HepG2 (cell line): Measurements from ENCODE around the gene EXPH5. TPM values are rescaled to one million over a fixed set of nuclear protein-coding genes. Genes with fewer than 3 reads are reported as not detected.

ENCODE experiments used
- ATAC-seq: fragments of 200-7000 bp; cut with Tn5 transposase; 3 replicates; pipeline ENCODE4 v1.9.1; 2020; ENCODE audit warnings: mild to moderate bottlenecking, moderate library complexity
- BruUV-seq: library from RNA; stranded (reverse); fragments of 400-500 nt; replicated peaks from 2 replicates; lab custom pipeline; 2021; lab: Mats Ljungman, UMichigan
- CTCF ChIA-PET: fragments of 300-600 bp; formaldehyde crosslinking; extraction: SDS; loops from one replicate; lab custom pipeline; 2021; ENCODE audit warnings: low total read pairs, inconsistent platforms, low intra/inter-chr PET ratio; lab: Yijun Ruan, JAX
- POLR2A ChIA-PET: fragments of 350-600 bp; sonication (Branson Sonifier 250); formaldehyde crosslinking; loops from one replicate; lab custom pipeline; 2020; ENCODE audit warnings: antibody characterized with exemption, inconsistent platforms; lab: Yijun Ruan, JAX
- DNase-seq: peaks from one replicate; pipeline ENCODE4 v3.0.0-alpha.2; 2015; ENCODE audit warnings: low spot score
- FAIRE-seq: peaks from 3 replicates; lab custom pipeline; 2011; peaks lifted over from hg19 to GRCh38; lab: Jason Lieb, UNC
- H2AFZ ChIP-seq: one replicate; pipeline ENCODE4 v1.6.1; 2011; ENCODE audit warnings: low read length, inconsistent platforms
- H3K27ac ChIP-seq: fragments of 300-600 bp; 3 replicates; pipeline ENCODE4 v1.8.0; 2011; ENCODE audit warnings: mixed run types, mild to moderate bottlenecking, mixed read lengths, low read length, inconsistent platforms; ENCODE audit not compliant: insufficient read depth; ENCODE audit errors: extremely low read length
- H3K27me3 ChIP-seq, 2 experiments: fragments of 200-600 bp in 1 of 2; 2 replicates in 1 of 2; 3 replicates in 1 of 2; pipeline versions ENCODE4 v1.6.0 to v1.8.0; 2011; ENCODE audit warnings: low read length in 2 of 2, mild to moderate bottlenecking in 2 of 2, moderate library complexity in 2 of 2, inconsistent platforms in 1 of 2; ENCODE audit not compliant: insufficient read depth in 2 of 2, control insufficient read depth in 1 of 2
- H3K36me3 ChIP-seq, 2 experiments: fragments of 200-600 bp in 1 of 2; replicated peaks in 1 of 2; 2 replicates in 1 of 2; 3 replicates in 1 of 2; pipeline versions ENCODE4 v1.5.1 to v1.8.0; 2011; ENCODE audit warnings: low read length in 2 of 2, inconsistent platforms in 1 of 2; ENCODE audit not compliant: insufficient read depth in 2 of 2, control insufficient read depth in 1 of 2
- H3K4me1 ChIP-seq: 2 replicates; pipeline ENCODE4 v1.5.1; 2012; ENCODE audit warnings: low read length, inconsistent platforms; ENCODE audit not compliant: insufficient read depth
- H3K4me2 ChIP-seq: 2 replicates; pipeline ENCODE4 v1.6.0; 2011; ENCODE audit warnings: low read depth, low read length, inconsistent platforms
- H3K4me3 ChIP-seq, 3 experiments: fragments of 200-600 bp in 1 of 3; sonication (generic), shearing (Covaris generic) in 1 of 3; replicated peaks in 1 of 3; 2 replicates each; pipeline ENCODE4 v1.5.1; 2011 to 2016; ENCODE audit warnings: low read length in 3 of 3, inconsistent platforms in 2 of 3, low read depth in 2 of 3, mild to moderate bottlenecking in 2 of 3, control low read depth in 1 of 3, mixed read lengths in 1 of 3; ENCODE audit not compliant: insufficient read depth in 1 of 3
- H3K79me2 ChIP-seq: one replicate; pipeline ENCODE4 v1.6.1; 2011; ENCODE audit warnings: low read length, inconsistent platforms; ENCODE audit not compliant: insufficient read depth
- H3K9ac ChIP-seq: 2 replicates; pipeline ENCODE4 v1.6.0; 2011; ENCODE audit warnings: mild to moderate bottlenecking, low read depth, low read length, inconsistent platforms; ENCODE audit not compliant: insufficient read depth
- H3K9me3 ChIP-seq: 2 replicates; pipeline ENCODE4 v1.5.1; 2012; ENCODE audit warnings: mild to moderate bottlenecking, low read length
- H4K20me1 ChIP-seq: 2 replicates; pipeline ENCODE4 v1.6.0; 2011; ENCODE audit warnings: inconsistent platforms, mild to moderate bottlenecking, low read length, moderate library complexity; ENCODE audit not compliant: insufficient read depth
- BCL3 ChIP-seq: sonication (generic); formaldehyde crosslinking; IDR thresholded peaks from 2 replicates; pipeline ENCODE4 v1.5.1; 2020; ENCODE audit warnings: mild to moderate bottlenecking, missing genetic modification reagents, moderate library complexity
- CTCF ChIP-seq: sonication (generic); formaldehyde crosslinking; IDR thresholded peaks from 2 replicates; pipeline ENCODE4 v1.5.0; 2020; ENCODE audit warnings: mild to moderate bottlenecking, missing genetic modification reagents, moderate library complexity
- KDM5B ChIP-seq: sonication (generic); formaldehyde crosslinking; IDR thresholded peaks from 2 replicates; pipeline ENCODE4 v1.4.0; 2020; ENCODE audit warnings: missing genetic modification reagents, mild to moderate bottlenecking, borderline replicate concordance
- KLF13 ChIP-seq: sonication (generic); formaldehyde crosslinking; IDR thresholded peaks from 2 replicates; pipeline ENCODE4 v1.4.0; 2020; ENCODE audit warnings: mild to moderate bottlenecking, missing genetic modification reagents
- KMT2A ChIP-seq: sonication (generic); formaldehyde crosslinking; IDR thresholded peaks from 2 replicates; pipeline ENCODE4 v1.4.0; 2020; ENCODE audit warnings: missing genetic modification reagents
- MAFK ChIP-seq, 2 experiments: IDR thresholded peaks in 1 of 2; conservative IDR thresholded peaks in 1 of 2; 2 replicates each; pipeline ENCODE4 v1.6.1; 2011; ENCODE audit warnings: improper control_type of control experiment in 2 of 2, low read length in 2 of 2
- MXI1 ChIP-seq: IDR thresholded peaks from 3 replicates; pipeline ENCODE4 v1.6.1; 2012; ENCODE audit warnings: low read depth, low read length, inconsistent platforms, borderline replicate concordance
- NR3C1 ChIP-seq: sonication (generic); formaldehyde crosslinking; IDR thresholded peaks from 2 replicates; pipeline ENCODE4 v1.4.0; 2020; ENCODE audit warnings: missing genetic modification reagents
- PAX8 ChIP-seq: sonication (generic); formaldehyde crosslinking; IDR thresholded peaks from 2 replicates; pipeline ENCODE4 v1.8.0; 2022; ENCODE audit warnings: mild to moderate bottlenecking, missing genetic modification reagents, borderline replicate concordance
- RBM39 ChIP-seq: fragments of 200-400 bp; formaldehyde crosslinking; IDR thresholded peaks from one replicate; pipeline ENCODE4 v1.6.1; 2018; ENCODE audit warnings: antibody characterized with exemption, mild to moderate bottlenecking, low read depth, low read length; ENCODE audit not compliant: poor library complexity, severe bottlenecking
- REL ChIP-seq: sonication (generic); formaldehyde crosslinking; conservative IDR thresholded peaks from 2 replicates; pipeline ENCODE4 v1.8.0; 2022; ENCODE audit warnings: mild to moderate bottlenecking, missing genetic modification reagents, moderate library complexity
- RFX5 ChIP-seq: IDR thresholded peaks from 2 replicates; pipeline ENCODE4 v1.6.1; 2011; ENCODE audit warnings: low read depth, low read length, improper control_type of control experiment
- SRY ChIP-seq: sonication (generic); formaldehyde crosslinking; IDR thresholded peaks from 2 replicates; pipeline ENCODE4 v1.8.0; 2022; ENCODE audit warnings: mild to moderate bottlenecking, missing genetic modification reagents
- THAP11 ChIP-seq: IDR thresholded peaks from 2 replicates; pipeline ENCODE4 v1.6.1; 2016; ENCODE audit warnings: missing biosample characterization, missing genetic modification reagents
- YY1 ChIP-seq: IDR thresholded peaks from 2 replicates; pipeline ENCODE4 v1.6.1; 2011; ENCODE audit warnings: low read length, low read depth, moderate library complexity, mild to moderate bottlenecking; ENCODE audit not compliant: insufficient read depth, insufficient replicate concordance
- ZFAT ChIP-seq: sonication (generic); formaldehyde crosslinking; conservative IDR thresholded peaks from 2 replicates; pipeline ENCODE4 v1.8.1; 2023; ENCODE audit warnings: missing genetic modification reagents, inconsistent platforms
- ZFP82 ChIP-seq: sonication (generic); formaldehyde crosslinking; IDR thresholded peaks from 2 replicates; pipeline ENCODE4 v1.5.1; 2020; ENCODE audit warnings: mild to moderate bottlenecking, missing genetic modification reagents, borderline replicate concordance
- ZFX ChIP-seq: sonication (generic); formaldehyde crosslinking; IDR thresholded peaks from 2 replicates; pipeline ENCODE4 v1.4.0; 2020; ENCODE audit warnings: mild to moderate bottlenecking, low read depth, missing genetic modification reagents, moderate library complexity
- ZIK1 ChIP-seq: sonication (generic); formaldehyde crosslinking; IDR thresholded peaks from 2 replicates; pipeline ENCODE4 v1.5.0; 2020; ENCODE audit warnings: mild to moderate bottlenecking, low read depth, missing genetic modification reagents, borderline replicate concordance
- ZNF205 ChIP-seq: IDR thresholded peaks from 2 replicates; pipeline ENCODE4 v1.6.1; 2018; ENCODE audit warnings: missing biosample characterization, missing genetic modification reagents
- ZNF251 ChIP-seq: sonication (generic); formaldehyde crosslinking; IDR thresholded peaks from 2 replicates; pipeline ENCODE4 v1.9.0; 2021; ENCODE audit warnings: mild to moderate bottlenecking, missing genetic modification reagents
- ZNF7 ChIP-seq: IDR thresholded peaks from 2 replicates; pipeline ENCODE4 v1.6.1; 2016; ENCODE audit warnings: missing biosample characterization, missing genetic modification reagents
- WGBS: methylation state at CpG from one replicate; pipeline ENCODE4 v1.1.6; 2017; ENCODE audit warnings: low lambda C conversion rate; 5-methylcytosine and 5-hydroxymethylcytosine counted together
- in situ Hi-C: cut with HindIII; loops from 2 replicates; pipeline ENCODE4 v1.10.0; 2017; ENCODE audit warnings: low pct_unique_long_range_greater_than_20kb; ENCODE audit not compliant: extremely low pct_ligation_motif_present
- intact Hi-C: fragments of 100-400 bp; cut with micrococcal nuclease; formaldehyde crosslinking; loops from one replicate; pipeline ENCODE4 v1.10.0; 2022; ENCODE audit not compliant: unreplicated experiment
- polyA plus RNA-seq, 8 experiments: library from polyadenylated mRNA; depleted of rRNA in 3 of 8; stranded (reverse) in 7 of 8; unstranded in 1 of 8; fragments of >200 nt; fragmentation: Illumina TruSeq in 4 of 8; extraction: Trizol in 4 of 8; gene quantifications; 2 replicates each; pipeline versions ENCODE4 v1.2.1 to v1.2.3, GENCODE V29; 2011 to 2016; ENCODE audit warnings: low read depth in 4 of 8, missing spikeins in 1 of 8, mixed read lengths in 1 of 8; ENCODE audit not compliant: insufficient read depth in 1 of 8
- total RNA-seq, 5 experiments: library from RNA; depleted of rRNA; stranded (reverse); fragments of >200 nt; fragmentation: Illumina TruSeq; extraction: Trizol; gene quantifications; 2 replicates each; pipeline ENCODE4 v1.2.3, GENCODE V29; 2016; ENCODE audit warnings: low read depth in 1 of 5

The EXPH5 gene
- total and polyA plus RNA-seq, 2 of the 13 experiments (the other 11 are each of a cell fraction or from before 2014, with no cell fraction given): under 0.01 to 0.02 TPM

DNA sequence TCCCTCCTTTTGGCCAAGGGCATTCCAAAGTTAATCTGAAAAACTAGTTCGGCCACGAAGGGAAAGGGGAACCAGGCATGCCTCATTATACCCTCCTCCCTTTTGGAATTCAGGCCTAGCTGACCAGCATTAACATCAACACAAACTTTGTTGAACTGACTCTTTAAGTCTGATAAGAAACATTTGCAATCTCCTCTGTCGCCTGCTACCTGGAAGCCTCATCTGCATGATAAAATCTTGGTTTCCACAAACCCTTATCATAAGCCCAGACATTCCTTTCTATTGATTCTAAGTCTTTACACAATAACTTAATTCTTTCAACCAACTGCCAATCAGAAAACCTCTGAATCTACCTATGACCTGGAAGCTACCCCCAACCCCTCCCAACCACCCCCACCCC, 106.7 kb downstream of the EXPH5 start (continued):
- TF ChIP-seq ZIK1: no peak
- no peak for TF ChIP-seq MXI1
- no peak for TF ChIP-seq CTCF (CRISPR knock-in tag)
- no peak for TF ChIP-seq MAFK (conservative IDR thresholded peaks at IDR 0.05 in 1 of 2, IDR thresholded peaks at IDR 0.05 in 1 of 2; ENCODE audit: low read length in 2 of 2)
- TF ChIP-seq ZFX (CRISPR knock-in tag): no peak
- no peak for TF ChIP-seq NR3C1 (CRISPR knock-in tag)

- FAIRE-seq (no peak), DNase-seq (no peak), ATAC-seq (no peak)
- no peak for TF ChIP-seq YY1
- no peak for TF ChIP-seq PAX8 (CRISPR knock-in tag)
- TF ChIP-seq SRY (CRISPR knock-in tag): no peak
- TF ChIP-seq KLF13: no peak
- no peak for TF ChIP-seq RFX5
- no peak for TF ChIP-seq REL
- TF ChIP-seq ZNF205 (CRISPR knock-in tag): no peak
- TF ChIP-seq ZNF7 (CRISPR knock-in tag): no peak
- TF ChIP-seq ZFAT (CRISPR knock-in tag): no peak
- TF ChIP-seq ZNF251: no peak
- TF ChIP-seq KMT2A (CRISPR knock-in tag): no peak
- no peak for TF ChIP-seq ZFP82
- no peak for TF ChIP-seq RBM39
- TF ChIP-seq KDM5B (CRISPR knock-in tag): no peak
- no peak for TF ChIP-seq BCL3 (CRISPR knock-in tag)
- TF ChIP-seq THAP11 (CRISPR knock-in tag): no peak
- intact Hi-C loops (no loop called here), in situ Hi-C loops (no loop called here)
- no peaks in the 10 kb centered on the region for H3K79me2 ChIP-seq
- no peak overlapping the region for H3K4me2 ChIP-seq
- CTCF ChIA-PET: no interaction called here
- H3K4me1 ChIP-seq: no peaks in the 10 kb centered on the region
- H3K27ac ChIP-seq: no peak overlapping the region
- no peak overlapping the region for H3K4me3 ChIP-seq
- no peak overlapping the region for H2AFZ ChIP-seq
- no peaks in the 10 kb centered on the region; the same call in 1 of the 2 replicates for H4K20me1 ChIP-seq
- H3K36me3 ChIP-seq: peaks cover 5 to 26% of the 10 kb centered on the region in 2 experiments; a peak in 3 of 5 replicates
- 97% methylated on average over 3 of the region's 3 CpGs for WGBS
- BruUV-seq: no TSS peak
- POLR2A ChIA-PET: no interaction called here
- H3K9ac ChIP-seq: no peak overlapping the region
- H3K27me3 ChIP-seq: no peaks in the 10 kb centered on the region
- no peaks in the 10 kb centered on the region for H3K9me3 ChIP-seq
Observed at GRCh38 chr11:108486331-108486730, 107.2 kb downstream of the EXPH5 start.
